ENCODE data around the gene MIXL1.
"Not testable (repeated sequence)": the region's sequence is repeated elsewhere in the genome, so short reads cannot be mapped to it uniquely, and the experiment has no call there.

Gene MIXL1

DNA sequence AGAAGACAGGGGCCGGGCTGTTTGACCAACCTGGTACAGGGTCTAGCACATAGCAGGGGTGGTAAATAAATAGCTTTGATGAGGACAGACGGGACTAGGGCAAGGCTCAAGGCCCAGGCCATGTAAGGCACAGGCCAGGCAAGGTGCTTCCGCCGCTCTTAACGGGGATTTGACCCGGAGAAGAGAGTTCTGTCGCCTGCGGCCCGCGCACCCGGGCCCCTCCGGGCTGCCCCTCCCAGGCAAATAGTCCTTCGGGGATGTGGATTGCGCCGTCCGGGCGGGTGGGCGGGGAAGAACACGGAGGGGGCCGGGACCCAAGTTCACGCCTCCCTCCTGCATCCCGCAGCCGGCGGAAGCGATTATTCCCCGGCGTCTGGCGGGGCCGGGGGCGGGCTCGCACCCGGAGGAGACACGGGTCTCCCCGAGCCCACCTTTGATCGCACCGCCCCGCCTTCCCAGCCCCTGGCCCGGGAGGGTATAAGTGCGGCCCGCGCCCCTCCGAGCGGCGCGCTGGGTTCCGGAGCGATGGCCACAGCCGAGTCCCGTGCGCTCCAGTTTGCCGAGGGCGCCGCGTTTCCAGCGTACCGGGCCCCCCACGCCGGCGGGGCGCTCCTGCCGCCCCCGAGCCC is at the start of gene MIXL1:
Gene MIXL1, plus strand, starts transcription at position 508 of the 629 bp plus-strand sequence. Its CDS starts 18 bp downstream, at position 526.
- DNase-seq: peak; percentile 11

DNA sequence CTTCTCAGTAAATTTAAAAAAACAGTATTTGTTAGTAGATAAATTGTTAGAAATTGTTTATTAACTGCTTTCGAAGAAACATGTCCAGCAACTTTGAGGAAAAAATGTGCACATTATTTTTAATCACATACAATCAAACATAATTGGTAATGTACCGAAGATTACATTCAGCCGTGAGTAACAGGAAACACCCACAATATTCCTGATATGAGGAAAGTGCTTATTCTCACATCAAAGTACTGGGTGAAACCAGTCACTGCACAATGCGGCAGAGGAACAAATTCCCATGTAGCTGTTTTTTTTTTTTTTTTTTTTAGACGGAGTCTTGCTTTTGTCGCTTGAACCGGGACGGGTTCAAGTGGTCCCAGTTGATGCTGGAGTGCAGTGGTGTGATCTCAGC is 46.6 kb upstream of the MIXL1 start:
- no peak for DNase-seq

DNA sequence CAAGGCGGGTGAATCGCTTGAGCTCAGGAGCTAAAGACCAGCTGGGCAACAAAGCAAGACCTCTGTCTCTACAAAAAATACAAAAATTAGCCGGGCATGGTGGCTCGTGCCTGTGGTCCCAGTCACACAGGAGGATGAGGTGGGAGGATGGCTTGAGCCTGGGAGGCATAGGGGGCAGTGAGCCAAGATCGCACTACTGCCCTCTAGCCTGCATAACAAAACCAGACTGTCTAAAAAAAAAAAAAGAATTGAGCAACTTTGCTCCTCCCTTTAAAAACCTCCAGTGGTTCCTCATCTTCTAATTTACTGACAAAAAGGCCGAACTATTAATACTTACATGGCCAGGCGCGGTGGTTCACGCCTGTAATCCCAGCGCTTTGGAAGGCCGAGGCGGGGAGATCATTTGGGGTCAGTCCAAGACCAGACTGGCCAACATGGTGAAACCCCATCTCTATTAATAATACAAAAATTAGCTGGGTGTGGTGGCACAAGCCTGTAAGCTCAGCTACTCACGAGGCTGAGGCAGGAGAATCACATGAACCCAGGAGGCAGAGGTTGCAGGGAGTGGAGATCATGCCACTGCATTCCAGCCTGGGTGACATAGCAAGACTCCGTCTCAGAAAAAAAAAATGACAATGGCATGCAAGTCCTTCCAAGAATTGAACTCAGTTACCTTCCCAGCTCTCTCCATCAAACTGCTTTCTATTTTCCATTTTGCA is 41.3 kb upstream of the MIXL1 start:
- no peak for DNase-seq

DNA sequence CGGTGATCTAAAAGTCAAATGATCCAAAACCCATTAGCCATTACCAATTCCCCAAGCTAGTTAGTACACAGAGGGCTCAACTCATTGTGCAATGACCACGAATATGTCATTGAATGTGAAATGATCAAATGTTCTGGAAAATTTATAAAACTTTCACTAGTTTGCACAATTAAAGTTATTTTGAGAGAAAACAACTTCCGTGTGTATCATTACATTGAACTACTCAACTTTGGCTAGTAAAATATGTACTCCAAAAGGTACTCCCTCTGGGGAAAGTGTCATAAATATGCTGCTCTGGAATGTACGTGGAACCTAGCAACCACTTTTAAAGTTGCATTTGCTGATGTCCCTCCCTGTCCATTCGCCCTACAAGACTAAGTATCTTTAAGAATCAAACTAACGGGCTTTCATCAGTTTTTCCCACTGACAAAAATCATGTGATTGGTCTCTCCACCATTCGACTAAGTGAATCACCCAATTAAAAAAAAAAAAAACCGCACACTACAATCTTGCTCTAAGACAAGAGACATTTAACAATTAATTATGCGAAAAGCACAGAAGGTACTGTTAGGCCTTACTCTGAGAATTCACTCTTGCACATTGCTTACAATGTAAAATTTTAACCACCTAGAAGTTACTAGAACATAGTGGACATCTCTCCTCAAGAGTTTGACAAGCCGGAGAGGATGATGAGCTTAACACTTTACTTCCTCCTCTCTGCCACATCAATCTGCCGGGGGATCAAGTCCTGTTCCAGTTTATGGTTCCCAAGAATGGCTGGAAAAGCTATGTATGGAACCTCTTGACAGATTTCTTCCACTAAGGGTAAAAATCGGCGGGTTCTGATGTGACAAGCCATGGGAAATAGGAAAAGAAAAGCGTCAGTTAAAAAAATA is 38.1 kb upstream of the MIXL1 start:
- no peak for DNase-seq

DNA sequence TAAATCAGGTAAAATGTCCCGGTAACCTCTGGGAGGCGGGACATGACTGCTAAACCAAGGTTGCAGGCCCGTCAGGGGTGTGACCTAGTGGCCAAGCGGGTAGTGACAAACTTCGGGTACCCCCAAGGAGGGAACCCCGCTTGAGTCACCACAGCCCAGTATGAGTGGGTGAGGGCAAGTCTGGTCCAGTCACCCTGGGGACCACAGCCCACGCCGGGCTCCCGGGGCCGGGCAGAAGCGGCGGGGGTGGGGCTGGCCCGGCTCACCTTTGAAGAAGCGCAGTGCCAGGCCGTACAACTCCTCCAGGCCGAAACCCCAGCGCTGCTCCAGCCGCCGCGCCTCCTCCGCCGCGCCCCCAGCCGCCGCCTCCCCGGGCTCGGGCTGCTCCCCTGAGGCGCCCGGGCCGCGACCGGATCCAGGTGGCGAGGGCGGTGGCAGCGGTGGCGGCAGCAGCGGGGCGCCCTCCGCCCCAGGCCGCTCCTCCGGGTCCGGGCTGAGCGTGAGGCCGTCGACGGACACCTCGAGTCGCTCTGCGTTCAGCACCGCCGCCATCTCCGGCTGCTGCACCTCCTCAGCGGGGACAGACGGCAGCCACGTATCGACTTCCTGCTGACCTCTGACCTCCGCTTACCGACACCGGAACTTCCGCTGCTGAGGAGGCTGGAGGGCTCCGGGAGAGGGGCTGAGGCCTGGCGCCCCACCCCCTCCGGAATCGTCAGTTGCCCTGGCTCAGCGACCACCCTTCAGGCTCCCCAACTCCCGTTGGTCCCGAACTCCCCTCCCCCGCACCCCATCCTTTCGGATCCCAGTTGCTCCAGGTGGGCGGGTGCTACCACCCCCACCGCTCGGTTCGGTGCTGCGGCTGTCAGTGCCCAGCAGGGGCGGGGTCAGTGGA is 37.1 kb upstream of the MIXL1 start, which contains the start of gene ACBD3:
Gene ACBD3, minus strand, starts transcription at position 618 of the 895 bp plus-strand sequence. Its CDS starts 66 bp downstream, at position 552.
- peak; percentile 88 for DNase-seq

DNA sequence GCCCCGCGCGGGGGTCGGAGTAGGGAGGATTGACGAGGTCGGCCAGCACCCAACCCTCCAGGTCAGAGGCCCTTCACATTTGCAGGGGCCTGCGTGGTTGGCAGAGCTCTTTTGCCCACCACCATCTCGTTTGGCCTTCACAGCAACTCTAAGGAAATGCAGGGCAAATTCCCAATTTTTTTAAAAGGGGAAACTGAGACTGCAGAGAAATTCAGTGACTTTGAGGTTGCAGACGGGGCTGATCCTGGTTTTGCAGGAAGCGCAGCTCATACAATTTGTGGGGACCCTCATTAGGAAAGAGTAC is 36.5 kb upstream of the MIXL1 start:
- DNase-seq: no peak

DNA sequence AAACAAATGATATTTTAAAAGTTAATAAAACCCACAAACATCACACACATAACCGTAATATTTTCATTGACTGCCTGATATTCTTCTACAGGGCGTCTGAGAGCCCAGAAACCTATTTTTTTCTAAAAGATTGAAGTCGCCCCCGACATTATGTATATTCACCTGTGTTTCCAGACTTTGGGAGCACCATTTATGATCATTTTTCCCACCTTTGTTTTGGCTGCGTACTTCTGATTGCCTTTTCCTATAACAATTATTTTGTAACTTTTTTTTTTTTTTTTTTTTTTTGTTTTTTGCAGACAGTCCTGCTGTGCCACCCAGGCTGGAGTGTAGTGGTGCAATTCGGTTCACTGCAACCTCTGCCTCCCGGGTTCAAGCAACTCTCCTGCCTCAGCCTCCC is 36.1 kb upstream of the MIXL1 start:
- no peak for DNase-seq

DNA sequence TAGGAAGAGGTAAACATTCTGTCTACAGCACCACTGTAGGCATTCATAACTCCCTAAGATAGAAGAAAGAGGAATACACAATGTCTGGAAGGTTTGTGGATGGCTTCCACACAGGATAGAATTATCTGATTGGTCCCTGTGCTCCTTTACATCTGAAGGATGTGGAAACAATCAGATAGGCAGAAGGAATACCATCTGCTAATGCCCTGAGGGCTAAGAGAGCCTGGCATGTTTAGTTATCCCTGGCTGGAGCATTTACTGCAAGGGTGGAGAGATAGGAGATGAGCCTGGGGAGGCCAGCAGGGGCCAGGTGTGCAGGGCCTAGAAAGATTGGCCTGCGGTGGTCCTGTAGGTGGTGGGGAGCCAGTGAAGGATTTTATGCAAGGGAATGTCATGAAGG is 28.3 kb upstream of the MIXL1 start:
- no peak for DNase-seq

DNA sequence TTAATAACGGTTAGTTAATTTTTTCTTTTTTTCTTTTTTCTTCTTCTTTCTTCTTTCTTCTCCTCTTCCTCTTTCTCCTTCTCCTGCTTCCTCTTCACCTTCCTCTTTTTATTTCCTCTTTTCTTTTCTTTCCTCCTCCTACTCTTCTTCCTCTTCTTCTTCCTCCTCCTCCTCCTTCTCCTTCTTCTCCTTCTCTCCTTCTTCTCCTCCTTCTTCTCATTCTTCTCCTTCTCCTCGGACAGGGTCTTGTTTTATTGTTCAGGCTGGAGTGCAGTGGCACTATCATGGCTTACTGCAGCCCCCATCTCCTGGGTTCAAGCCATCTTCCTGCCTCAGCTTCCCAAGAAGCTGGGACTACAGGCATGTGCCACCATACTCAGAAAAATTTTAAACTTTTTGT is 23.5 kb upstream of the MIXL1 start:
- no peak for DNase-seq

DNA sequence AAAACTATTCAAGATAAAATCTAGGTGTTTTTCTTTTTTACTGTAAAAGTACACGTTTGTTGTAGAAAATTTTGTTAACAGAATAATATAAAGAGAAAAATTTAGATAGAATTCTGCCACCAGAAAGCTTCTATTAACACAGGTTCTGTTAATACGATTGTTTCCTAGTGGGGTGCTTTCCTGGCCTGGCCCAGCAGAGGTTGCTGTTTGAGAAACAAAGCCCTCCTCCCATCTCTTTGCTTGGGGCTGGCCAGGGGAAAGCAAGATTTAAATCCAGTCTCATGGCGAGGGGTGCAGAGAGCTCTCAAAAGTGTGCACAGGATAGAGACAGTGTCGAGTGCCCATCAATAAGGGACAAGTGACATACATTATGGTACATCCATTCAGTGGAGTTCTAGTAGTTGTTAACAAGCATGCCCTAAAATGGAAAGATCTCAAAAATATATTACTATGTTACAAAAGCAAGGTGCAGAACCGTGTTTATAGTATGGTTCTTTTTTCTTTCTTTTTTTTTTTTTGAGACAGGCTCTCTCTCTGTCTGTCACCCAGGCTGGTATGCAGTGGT is 22.4 kb upstream of the MIXL1 start:
- peak; percentile 12 for DNase-seq

DNA sequence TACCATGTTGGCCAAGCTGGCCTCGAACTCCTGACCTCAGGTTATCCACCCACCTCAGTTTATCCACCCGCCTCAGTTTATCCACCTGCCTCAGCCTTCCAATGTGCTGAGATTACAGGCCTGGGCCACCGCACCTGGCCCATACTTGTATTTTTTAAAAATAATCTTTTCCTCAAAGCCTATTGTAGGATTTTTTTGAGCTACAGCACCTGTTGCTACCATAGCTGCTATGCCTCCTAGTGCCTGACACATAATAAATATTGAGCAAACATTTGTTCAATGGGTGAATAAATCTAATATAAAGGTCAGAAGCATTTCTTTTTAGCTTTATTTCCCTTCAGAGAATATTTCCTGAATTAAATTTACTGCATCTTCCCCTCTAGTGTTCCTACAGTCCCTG is 21.2 kb upstream of the MIXL1 start:
- DNase-seq: no peak

DNA sequence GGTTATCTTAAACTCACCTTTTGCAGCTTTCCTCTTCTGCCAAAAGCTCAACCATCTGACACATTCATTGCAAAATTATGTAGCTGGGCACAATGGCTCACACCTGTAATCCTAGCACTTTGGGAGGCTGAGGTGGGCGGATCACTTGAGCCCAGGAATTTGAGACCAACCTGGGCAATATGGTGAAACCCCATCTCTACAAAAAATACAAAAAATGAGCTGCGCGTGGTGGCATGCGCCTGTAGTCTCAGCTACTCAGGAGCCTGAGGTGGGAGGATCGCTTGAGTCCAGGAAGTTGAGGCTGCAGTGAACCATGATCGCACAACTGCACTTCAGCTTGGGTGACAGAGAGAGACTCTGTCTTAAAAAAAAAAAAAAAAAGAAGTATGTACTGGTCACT is 20.8 kb upstream of the MIXL1 start:
- not testable (repeated sequence) for DNase-seq

DNA sequence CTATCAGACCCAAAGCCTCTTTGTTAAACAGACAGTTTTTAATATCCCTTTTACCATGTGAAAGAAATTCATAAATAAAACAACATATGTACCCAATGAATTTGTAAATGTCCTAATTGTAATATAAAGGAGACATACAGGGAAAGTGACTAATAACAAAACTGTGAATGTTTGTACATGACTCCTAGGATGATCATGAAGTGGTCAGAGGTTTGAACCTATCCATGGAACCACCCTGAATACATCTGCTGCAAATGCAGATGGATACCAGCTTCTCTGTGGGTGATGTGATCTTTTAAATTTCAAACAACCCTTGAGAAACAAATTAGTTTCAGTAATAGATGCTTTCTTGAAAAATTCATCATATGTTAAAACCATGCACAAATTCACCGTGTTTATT is 20.2 kb upstream of the MIXL1 start:
- DNase-seq: no peak

DNA sequence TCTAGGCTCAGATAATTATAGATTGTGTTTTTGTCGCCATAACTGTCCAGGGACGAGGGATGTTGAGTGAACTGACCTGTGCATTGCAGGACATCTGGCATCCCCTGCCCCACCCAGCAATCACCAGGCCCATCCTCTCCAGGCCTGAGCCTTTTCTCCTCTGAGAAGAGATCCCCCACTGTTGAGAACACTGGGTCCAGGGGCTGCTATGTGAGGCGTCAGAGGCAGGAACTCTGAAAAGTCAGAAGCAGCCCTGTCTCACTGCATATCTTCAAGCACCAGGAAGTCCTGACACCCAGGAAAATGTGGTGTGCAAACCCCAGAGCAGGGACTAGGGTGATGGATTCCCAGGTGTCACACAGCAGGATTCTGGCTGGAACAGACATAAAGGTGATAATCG is 19.8 kb upstream of the MIXL1 start:
- DNase-seq: no peak

DNA sequence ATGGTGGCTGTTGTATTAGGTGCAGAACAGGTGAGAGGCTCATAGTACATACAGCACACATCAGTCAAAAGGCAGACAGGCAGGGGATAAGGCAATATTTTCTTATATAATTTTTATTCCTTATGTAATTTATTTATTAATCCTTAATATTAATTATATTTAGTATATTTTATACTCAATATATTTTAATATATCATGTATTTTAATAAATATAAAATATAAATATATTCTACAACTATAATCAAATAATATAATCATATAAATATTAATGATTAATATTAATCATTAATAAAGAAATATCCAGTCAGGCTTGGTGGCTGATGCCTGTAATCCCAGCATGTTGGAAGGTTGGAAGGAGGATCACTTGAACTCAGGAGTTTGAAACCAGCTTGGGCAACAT is 19.3 kb upstream of the MIXL1 start:
- DNase-seq: no peak

DNA sequence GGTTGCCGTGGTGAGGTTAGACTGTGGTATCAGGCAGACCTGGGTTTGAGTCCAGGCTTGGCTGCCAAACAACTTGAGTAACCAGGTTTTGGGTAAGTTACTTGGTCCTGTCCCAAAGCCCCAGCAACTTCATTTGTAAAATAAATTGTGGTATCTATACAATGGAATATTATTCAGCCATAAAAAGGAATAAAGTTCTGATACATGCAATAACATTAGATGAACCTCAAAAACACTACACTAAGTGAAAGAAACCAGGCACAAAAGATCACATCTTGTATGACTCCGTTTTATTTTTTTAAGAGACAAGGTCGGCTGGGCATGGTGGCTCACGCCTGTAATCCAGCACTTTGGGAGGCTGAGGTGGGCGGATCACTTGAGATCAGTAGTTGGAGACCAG is 16.4 kb upstream of the MIXL1 start:
- no peak for DNase-seq

DNA sequence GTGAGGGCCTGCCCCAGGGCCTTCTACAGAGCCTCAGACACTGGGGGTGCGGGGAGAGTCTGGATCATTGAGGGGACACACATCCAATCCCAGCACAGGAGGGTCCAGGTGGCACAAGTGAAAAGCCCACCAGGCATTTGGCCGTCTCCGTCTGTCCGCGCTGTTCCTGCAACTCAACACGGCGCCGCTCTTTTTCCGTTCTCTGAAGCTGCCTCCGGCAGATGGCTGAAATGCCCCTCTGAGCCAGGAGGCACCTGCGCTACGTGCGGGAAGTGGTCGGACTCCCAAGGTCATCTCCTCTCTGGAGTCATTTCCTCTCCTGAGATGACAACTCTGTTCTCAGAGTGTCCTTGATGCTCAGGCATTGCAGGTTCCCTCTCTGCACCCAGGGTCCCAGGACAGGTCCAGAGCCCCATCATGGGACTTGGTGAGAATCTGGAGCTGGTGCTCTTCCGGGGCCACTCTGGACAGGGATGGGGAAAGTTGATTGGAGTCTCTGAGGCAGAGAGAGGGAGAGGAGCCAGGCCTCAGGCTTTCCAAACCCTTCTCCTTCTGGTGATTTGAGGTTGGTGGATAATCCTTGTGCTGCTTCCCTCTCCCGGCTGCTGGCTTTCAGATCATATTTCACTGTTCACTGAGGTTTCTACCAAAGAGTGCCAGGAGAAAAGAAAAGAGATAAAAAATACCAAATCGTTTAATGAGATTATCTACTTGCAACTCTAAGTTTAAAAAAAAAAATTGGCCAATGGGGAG is 14.0 kb upstream of the MIXL1 start:
- DNase-seq: no peak

DNA sequence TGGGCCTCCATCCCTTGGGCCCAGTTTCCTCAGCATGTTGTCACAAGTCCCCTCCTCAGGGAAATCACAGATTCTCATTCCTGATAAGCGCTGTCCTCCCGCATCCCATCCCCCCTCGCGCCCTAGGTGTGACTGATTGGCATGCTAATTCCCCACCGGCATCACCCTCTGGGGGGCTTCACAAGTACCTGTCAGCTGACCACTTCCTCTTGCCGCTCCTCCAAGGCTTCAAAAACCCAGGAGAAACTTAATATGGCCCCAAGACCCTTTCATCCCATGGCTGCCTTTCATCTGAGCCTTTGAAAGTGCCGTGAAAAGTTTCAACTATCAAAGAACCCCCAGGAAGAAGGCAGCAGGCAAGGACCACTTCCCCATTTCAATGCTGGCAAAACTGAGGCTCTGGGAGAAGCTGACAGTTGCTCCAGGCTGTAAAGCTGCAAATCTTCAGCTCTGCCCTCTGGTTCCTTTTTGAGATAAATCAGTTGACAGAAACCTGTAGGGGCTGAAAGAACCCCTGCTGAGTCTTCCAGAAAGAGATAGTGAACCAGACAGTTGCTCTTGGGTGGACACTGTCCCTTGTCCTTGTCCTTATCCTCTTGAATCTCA is 12.8 kb upstream of the MIXL1 start:
- no peak for DNase-seq

DNA sequence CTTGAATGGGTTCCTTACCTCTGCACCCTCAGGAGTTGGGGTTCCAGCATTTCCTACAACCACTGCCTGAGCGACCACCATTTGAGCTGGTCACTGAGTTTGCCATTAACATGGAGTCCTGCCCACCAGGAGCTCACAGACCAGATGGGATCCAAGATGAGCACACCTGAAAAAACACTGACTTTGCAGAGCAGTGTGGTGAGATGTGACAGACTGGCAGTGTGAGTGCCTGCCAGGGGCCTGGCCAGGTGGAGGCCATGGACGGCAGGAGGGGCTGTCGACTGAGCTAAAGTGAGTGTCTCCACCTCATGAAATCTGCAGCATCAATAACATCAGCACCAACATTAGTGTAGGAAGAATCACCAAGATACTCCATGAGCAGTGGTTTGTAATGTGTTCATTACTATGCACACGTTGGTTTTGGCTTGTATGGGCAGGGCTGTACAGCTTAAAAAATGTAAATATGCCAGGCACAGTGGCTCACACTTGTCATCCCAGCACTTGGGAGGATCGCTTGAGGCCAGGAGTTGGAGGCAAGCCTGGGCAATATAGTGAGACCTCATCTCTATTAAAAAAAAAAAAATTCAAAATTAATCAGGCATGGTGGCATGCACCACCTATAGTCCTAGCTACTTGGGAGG is 12.2 kb upstream of the MIXL1 start:
- no peak for DNase-seq

DNA sequence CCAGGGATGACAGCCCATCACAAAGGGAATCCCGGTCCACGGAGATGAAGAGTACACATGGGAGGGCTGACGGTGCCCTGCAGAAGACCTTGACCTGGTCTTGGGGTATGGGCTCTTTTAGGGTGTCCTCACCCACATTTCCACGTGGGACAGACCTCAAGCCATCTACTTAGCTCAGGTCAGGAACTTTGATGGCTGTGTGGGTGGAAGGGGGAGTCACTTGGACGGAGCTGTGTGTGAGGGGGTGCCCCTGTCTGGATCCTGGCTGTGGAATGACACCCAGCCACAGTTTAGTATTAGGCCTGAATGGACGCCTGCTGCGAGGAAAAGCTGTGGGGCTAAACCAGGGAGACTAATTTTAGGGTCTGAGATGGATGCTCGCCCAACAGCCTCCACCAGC is 10.9 kb upstream of the MIXL1 start:
- no peak for DNase-seq

DNA sequence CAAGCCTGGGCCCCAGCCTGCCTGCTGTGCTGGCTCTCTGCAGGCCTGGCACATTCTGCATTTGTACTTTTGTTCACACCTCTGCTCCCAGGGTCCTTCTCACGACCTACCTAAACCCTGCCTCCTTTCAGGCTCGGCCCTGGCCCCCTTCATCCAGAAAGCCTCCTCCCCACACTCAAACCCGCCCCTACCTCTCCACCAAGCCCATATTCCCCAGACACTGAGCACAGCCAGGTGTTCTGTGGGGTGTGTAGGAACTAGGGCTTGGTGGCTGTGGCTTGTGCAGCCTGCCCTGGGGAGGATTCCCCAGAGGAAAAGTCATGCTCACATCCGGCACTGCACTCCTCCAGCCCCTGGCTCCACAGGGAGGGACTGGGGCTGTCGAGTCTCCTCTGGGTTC is 8.2 kb upstream of the MIXL1 start:
- DNase-seq: no peak

All from activated CD4-positive, alpha-beta T cell treated with anti-CD3 and anti-CD28 coated beads for 48 hours (primary cell).